Endodermal cell (in vitro differentiated cells): ENCODE results near the gene MLXIP. TPM values are rescaled to one million over a fixed set of nuclear protein-coding genes. Genes with fewer than 3 reads are reported as not detected.

Source experiments
- DNase-seq: peaks from one replicate; pipeline ENCODE4 v3.0.0-alpha.2; 2017
- H3K27ac ChIP-seq: 2 replicates; pipeline ENCODE4 v1.5.1; 2013; ENCODE audit warnings: mild to moderate bottlenecking, low read depth, low read length, moderate library complexity
- H3K27me3 ChIP-seq: 2 replicates; pipeline ENCODE4 v1.6.1; 2013; ENCODE audit warnings: mild to moderate bottlenecking, low read length, moderate library complexity; ENCODE audit not compliant: insufficient read depth, control insufficient read depth, poor library complexity, severe bottlenecking
- H3K36me3 ChIP-seq: 2 replicates; pipeline ENCODE4 v1.7.0; 2013; ENCODE audit warnings: mild to moderate bottlenecking, low read length, moderate library complexity; ENCODE audit not compliant: control insufficient read depth, insufficient read depth
- H3K4me1 ChIP-seq: one replicate; pipeline ENCODE4 v1.7.0; 2013; ENCODE audit warnings: low read length; ENCODE audit not compliant: control insufficient read depth, insufficient read depth
- H3K4me3 ChIP-seq: 2 replicates; pipeline ENCODE4 v1.5.1; 2013; ENCODE audit warnings: mild to moderate bottlenecking, low read length, moderate library complexity
- H3K9ac ChIP-seq: 2 replicates; pipeline ENCODE4 v1.6.1; 2013; ENCODE audit warnings: mild to moderate bottlenecking, low read length, moderate library complexity; ENCODE audit not compliant: poor library complexity, severe bottlenecking; ENCODE audit errors: extremely low read depth
- H3K9me3 ChIP-seq: 2 replicates; pipeline ENCODE4 v1.6.1; 2013; ENCODE audit warnings: mild to moderate bottlenecking, low read length, moderate library complexity; ENCODE audit not compliant: control insufficient read depth
- H3K27ac Mint-ChIP-seq: 2 replicates; pipeline ENCODE4 v1.8.0; 2020; ENCODE audit warnings: mixed read lengths
- H3K27me3 Mint-ChIP-seq: 2 replicates; pipeline ENCODE4 v1.8.0; 2021; ENCODE audit warnings: mild to moderate bottlenecking, mixed read lengths; ENCODE audit not compliant: insufficient read depth
- H3K36me3 Mint-ChIP-seq: 2 replicates; pipeline ENCODE4 v1.8.0; 2020; ENCODE audit warnings: low read depth, mixed read lengths
- H3K4me1 Mint-ChIP-seq: 2 replicates; pipeline ENCODE4 v1.8.0; 2020; ENCODE audit warnings: mixed read lengths
- H3K4me3 Mint-ChIP-seq: 2 replicates; pipeline ENCODE4 v1.8.0; 2020; ENCODE audit warnings: mild to moderate bottlenecking, moderate library complexity, mixed read lengths
- H3K9me3 Mint-ChIP-seq: 2 replicates; pipeline ENCODE4 v1.8.0; 2020; ENCODE audit warnings: mild to moderate bottlenecking, mixed read lengths
- WGBS, 2 experiments: methylation state at CpG; one replicate each; pipeline versions ENCODE4 v1.1.5 to v1.1.7; 2013; ENCODE audit warnings: missing lambda C conversion rate in 2 of 2, mixed read lengths in 1 of 2; ENCODE audit not compliant: insufficient coverage in 1 of 2, insufficient read length in 1 of 2; 5-methylcytosine and 5-hydroxymethylcytosine counted together
- total RNA-seq, 2 donors: library from RNA; stranded (reverse); fragmentation: NEBNext Ultra II Directional in 1 of 2; extraction: Animal tissue kit (Norgen Biotek cat#: 25700) in 1 of 2; gene quantifications; 2 replicates in 1 of 2; 3 replicates in 1 of 2; pipeline ENCODE4 v1.2.1, GENCODE V29; 2021
- TF ChIP-seq, protein P1 (sequence below): fragments of 200-600 bp; sonication (generic); conservative IDR thresholded peaks from 2 replicates; pipeline ENCODE4 v1.5.0; 2021; ENCODE audit warnings: antibody characterized with exemption, mild to moderate bottlenecking

The MLXIP gene
- total RNA-seq, 2 donors from 2014 or later: 27.4 to 32.2 TPM

DNA sequence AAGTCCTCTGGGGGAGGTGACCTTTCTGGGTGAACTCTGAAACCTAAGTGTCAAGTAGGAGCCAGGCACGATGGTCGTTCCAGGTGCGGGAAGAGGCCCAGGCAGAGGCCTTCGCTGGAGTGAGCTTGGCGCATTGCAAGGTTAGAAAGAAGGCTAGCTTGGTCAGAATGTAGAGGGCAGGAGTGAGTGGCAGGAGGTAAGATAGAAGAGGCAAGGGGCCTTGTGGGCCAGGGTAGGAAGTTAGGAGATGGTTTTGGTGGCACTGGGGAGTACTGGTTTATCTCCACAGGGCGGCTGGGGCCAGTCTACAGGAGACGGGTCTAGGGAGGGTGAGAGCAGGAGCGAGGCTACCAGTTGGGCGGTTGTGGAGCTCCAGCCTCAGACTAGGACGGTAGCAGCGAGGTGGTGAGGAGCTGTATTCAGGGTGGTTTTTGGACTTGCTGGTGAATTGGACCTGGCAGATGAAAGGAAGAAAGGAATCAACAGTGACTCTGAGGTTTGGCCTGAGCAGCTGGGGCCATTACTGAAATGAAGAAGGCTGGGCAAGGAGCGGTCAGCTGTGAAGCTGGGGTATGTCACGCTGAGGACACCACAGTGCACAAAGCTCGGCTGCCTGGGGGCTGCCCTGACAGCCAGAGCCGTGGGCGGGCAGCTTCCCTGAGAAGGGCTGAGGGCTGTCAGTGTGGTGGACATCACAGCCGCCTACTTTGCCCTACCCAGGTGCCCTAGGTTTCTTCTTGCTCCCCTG, 9.0 kb downstream of the MLXIP start:
- TF ChIP-seq, protein P1, sequence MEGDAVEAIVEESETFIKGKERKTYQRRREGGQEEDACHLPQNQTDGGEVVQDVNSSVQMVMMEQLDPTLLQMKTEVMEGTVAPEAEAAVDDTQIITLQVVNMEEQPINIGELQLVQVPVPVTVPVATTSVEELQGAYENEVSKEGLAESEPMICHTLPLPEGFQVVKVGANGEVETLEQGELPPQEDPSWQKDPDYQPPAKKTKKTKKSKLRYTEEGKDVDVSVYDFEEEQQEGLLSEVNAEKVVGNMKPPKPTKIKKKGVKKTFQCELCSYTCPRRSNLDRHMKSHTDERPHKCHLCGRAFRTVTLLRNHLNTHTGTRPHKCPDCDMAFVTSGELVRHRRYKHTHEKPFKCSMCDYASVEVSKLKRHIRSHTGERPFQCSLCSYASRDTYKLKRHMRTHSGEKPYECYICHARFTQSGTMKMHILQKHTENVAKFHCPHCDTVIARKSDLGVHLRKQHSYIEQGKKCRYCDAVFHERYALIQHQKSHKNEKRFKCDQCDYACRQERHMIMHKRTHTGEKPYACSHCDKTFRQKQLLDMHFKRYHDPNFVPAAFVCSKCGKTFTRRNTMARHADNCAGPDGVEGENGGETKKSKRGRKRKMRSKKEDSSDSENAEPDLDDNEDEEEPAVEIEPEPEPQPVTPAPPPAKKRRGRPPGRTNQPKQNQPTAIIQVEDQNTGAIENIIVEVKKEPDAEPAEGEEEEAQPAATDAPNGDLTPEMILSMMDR: no peak
- Mint-ChIP-seq H3K36me3 (peaks cover 13% of the 10 kb centered on the region), H3K4me1 (peaks cover 44% of the 10 kb centered on the region), H3K9me3 (no peaks in the 10 kb centered on the region), H3K4me3 (no peak overlapping the region), H3K27me3 (peaks cover 22% of the 10 kb centered on the region), H3K27ac (peak overlapping the region; percentile 33)
- Histone ChIP-seq H3K9ac (no peak overlapping the region), H3K27ac (no peak overlapping the region), H3K4me1 (peaks cover 11% of the 10 kb centered on the region), H3K27me3 (no peaks in the 10 kb centered on the region), H3K36me3 (peaks cover 13% of the 10 kb centered on the region), H3K9me3 (no peaks in the 10 kb centered on the region), H3K4me3 (no peak overlapping the region)
- DNase-seq: no peak
- 86 to 95% methylated on average over 11 to 17 of the region's 17 CpGs for WGBS, 2 experiments

DNA sequence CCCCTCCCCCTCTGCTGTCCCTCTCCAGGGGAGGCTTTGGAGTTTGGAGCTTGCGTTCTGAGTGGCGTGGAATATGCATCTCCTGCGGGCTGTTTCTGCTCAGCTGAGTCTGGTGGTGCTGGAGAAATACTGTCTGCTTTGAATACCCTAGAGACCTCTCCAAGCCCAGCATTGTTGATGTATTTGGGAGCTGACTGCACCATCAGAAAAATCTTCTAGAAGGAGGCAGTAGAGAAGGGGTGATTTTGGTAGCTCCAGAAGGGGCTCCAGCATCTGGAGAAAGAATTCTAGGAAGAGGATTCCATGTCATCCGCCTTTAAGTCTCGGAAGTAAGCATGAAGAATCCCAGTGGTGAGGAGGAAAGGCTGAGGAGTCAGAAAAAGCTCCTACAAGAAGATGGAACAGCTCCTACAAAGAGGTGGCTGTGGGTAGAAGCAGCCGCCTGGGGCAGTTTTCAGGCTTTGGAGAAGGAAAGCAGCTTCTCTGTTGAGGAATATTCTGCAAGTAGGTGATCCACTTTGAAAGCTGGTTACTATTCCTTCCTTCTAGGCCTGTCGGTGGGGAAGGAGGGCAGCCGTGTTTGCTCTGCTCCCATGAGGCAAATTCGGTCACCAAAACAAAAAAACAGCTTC, 9.7 kb downstream of the MLXIP start:
- Mint-ChIP-seq H3K36me3 (peaks cover 13% of the 10 kb centered on the region), H3K4me1 (peaks cover 39% of the 10 kb centered on the region), H3K27me3 (peaks cover 18% of the 10 kb centered on the region), H3K4me3 (no peak overlapping the region), H3K9me3 (no peaks in the 10 kb centered on the region), H3K27ac (peak overlapping the region; percentile 65)
- Histone ChIP-seq H3K36me3 (peaks cover 13% of the 10 kb centered on the region), H3K4me1 (peaks cover 11% of the 10 kb centered on the region), H3K9ac (no peak overlapping the region), H3K27ac (peak overlapping the region; percentile 22), H3K9me3 (no peaks in the 10 kb centered on the region), H3K27me3 (no peaks in the 10 kb centered on the region), H3K4me3 (no peak overlapping the region)
- DNase-seq: no peak
- TF ChIP-seq, protein P1: no peak
- WGBS, 2 experiments: 92 to 100% methylated on average over 3 to 9 of the region's 9 CpGs

DNA sequence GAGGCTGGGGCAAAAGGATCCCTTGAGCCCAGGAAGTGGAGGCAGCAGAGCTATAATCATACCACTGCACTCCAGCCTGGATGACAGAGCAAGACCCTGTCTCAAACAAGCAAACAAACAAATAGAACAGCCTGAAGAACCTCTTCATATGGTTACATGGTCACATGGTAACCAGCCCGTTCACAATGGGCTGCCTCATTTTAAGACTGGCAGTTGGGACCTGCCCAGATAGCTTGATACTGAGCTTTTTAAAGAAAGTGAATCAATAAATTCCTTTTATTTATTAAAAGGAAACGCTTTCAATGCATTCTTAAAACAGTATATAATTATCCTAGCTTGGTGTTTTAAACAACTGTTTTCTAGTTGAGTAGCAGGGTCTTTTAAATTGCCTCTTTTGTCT, 10.5 kb downstream of the MLXIP start:
- Mint-ChIP-seq H3K9me3 (no peaks in the 10 kb centered on the region), H3K36me3 (peaks cover 7% of the 10 kb centered on the region), H3K4me1 (peaks cover 36% of the 10 kb centered on the region), H3K27ac (no peak overlapping the region), H3K27me3 (peaks cover 12% of the 10 kb centered on the region), H3K4me3 (no peak overlapping the region)
- H3K27ac ChIP-seq: no peak overlapping the region
- H3K36me3 ChIP-seq: peaks cover 10% of the 10 kb centered on the region
- TF ChIP-seq, protein P1: no peak
- H3K9me3 ChIP-seq: no peaks in the 10 kb centered on the region
- no peak overlapping the region for H3K9ac ChIP-seq
- no peak for DNase-seq
- WGBS, 2 experiments: 95 to 100% methylated on average over 1 of the region's 2 CpGs
- peaks cover 11% of the 10 kb centered on the region for H3K4me1 ChIP-seq
- no peak overlapping the region for H3K4me3 ChIP-seq
- H3K27me3 ChIP-seq: no peaks in the 10 kb centered on the region
